ENCODE measurements around the gene KRT7. TPM values are rescaled to one million over a fixed set of nuclear protein-coding genes. Genes with fewer than 3 reads are reported as not detected.

Gene KRT7
- total RNA-seq, 4 donors from 2014 or later: 95.8 to 176 (median 123) TPM

DNA sequence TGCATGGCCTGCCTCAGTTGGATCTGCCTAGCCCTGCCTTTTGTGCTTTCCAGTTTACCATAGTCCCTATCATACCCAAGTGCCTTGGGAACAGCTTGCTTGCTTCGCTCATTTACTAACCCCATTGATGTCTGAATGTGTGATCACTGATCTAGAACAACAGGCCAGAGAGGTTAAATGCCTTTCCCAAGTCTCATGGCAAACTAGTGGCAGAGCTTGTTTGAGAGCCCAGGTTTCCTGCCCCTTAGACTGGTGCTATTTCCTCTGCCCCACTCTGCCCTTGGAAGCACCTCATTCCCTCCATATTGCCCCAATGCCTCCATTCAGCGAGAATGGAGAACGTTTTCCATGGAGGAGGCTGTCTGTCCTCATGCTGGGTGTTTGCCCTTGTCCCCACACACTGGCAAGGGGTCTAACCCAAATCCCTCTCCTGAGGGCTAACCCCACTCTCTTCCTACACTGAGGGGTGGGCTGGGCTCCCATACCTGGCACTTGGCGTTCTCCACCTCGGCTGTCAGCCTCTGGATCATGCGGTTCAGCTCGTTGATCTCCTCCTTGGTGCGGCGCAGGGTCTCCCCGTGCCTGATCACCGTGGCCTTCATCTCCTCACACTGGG, 19.8 kb downstream of the KRT7 start:
- over 99% methylated on average over 9 of the region's 11 CpGs for WGBS
- peak in 1 of 2 donors; percentile 36 for DNase-seq (ENCODE audit: low spot score in 2 of 2)
- Histone ChIP-seq H3K27me3 (peaks cover 47% of the 10 kb centered on the region), H3K36me3 (no peaks in the 10 kb centered on the region), H3K4me3 (no peak overlapping the region), H3K27ac (no peak overlapping the region), H3K9me3 (no peaks in the 10 kb centered on the region), H3K4me1 (no peaks in the 10 kb centered on the region)
- no peak for TF ChIP-seq POLR2A (IDR thresholded peaks at IDR 0.05)
- no peak for TF ChIP-seq EP300 (IDR thresholded peaks at IDR 0.05)
- no peak for TF ChIP-seq POLR2AphosphoS5 (IDR thresholded peaks at IDR 0.05)
- TF ChIP-seq, protein P1, sequence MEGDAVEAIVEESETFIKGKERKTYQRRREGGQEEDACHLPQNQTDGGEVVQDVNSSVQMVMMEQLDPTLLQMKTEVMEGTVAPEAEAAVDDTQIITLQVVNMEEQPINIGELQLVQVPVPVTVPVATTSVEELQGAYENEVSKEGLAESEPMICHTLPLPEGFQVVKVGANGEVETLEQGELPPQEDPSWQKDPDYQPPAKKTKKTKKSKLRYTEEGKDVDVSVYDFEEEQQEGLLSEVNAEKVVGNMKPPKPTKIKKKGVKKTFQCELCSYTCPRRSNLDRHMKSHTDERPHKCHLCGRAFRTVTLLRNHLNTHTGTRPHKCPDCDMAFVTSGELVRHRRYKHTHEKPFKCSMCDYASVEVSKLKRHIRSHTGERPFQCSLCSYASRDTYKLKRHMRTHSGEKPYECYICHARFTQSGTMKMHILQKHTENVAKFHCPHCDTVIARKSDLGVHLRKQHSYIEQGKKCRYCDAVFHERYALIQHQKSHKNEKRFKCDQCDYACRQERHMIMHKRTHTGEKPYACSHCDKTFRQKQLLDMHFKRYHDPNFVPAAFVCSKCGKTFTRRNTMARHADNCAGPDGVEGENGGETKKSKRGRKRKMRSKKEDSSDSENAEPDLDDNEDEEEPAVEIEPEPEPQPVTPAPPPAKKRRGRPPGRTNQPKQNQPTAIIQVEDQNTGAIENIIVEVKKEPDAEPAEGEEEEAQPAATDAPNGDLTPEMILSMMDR (IDR thresholded peaks at IDR 0.05): no peak

DNA sequence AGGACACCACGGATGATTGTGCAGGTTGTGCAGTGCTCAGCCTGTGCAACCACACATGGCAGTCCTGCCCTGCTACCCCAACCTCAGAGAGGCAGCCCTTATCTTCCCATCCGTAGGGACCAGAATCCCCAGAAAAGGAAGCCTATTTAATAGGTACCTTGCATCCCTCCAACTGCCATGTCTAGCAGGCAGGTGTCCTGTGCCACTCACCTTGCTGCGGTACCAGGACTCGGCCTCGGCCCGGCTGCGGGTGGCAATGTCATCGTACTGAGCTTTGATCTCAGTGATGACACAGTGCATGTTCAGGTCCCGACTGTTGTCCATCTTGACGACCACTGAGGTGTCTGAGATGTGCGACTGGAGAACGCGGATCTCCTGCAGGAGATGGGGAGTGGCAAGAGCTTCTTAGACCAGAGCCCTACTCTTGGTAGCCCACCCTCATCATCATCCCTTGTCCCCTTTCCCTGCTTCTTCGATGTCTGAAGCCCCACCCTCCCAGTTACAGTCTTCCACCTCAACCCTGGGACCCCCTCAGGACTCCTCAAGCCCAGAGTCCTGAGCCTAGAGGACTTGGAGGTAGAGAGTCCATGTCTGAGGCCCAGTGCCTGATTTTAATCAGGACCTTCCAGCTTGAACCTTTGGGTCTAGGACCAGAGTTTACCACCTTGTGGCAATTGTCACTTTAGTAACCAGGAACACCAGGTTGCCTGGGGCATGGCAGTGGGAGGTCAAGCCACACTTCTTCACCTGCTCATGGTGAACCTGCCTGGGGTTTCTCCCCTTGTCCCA, 20.5 kb downstream of the KRT7 start:
- TF ChIP-seq EP300 (IDR thresholded peaks at IDR 0.05) (no peak), POLR2AphosphoS5 (IDR thresholded peaks at IDR 0.05) (no peak), POLR2A (IDR thresholded peaks at IDR 0.05) (no peak)
- TF ChIP-seq, protein P1 (IDR thresholded peaks at IDR 0.05): no peak
- WGBS: 96% methylated on average over 11 of the region's 14 CpGs
- peak in 1 of 2 donors; percentile 30 for DNase-seq (ENCODE audit: low spot score in 2 of 2)
- Histone ChIP-seq H3K9me3 (no peaks in the 10 kb centered on the region), H3K4me1 (peaks cover 7% of the 10 kb centered on the region), H3K4me3 (no peak overlapping the region), H3K36me3 (no peaks in the 10 kb centered on the region), H3K27ac (no peak overlapping the region), H3K27me3 (peaks cover 55% of the 10 kb centered on the region)

DNA sequence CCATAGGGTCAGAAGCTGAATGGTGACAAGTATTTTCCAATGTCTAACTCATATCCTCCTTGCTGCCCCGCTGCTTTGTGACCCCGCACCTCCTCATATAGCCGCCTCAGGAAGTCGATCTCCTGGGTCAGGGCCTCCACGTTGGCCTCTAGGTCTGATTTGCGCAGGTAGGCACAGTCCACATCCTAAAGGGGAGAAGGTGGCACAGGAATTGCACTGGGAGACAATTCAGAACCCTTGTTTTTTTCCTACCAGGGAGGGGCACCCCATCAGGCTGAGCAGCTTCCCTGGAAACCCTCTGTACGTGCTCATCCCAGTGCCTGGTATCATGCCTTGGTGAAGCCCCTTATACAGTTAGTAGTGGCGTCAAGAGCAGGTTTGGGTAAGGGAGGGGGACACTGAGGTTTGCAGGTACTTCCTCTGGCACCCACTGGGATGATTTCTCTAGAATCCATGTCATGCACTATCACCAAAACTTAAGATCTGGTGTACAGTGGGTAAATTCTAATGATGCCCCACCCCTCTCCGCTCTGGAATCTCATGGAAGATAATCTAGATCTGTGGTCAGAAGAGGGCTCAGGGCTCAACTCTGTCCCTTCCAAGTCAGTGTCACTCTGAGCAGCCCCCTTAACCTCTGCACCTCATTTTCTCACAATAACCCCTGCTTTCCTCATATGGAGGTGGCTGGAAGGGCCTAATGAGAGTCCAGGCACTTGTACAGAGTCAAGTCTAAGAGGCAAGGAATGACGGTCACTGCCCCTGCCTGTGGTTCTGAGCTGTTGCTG, 21.3 kb downstream of the KRT7 start:
- Histone ChIP-seq H3K9me3 (no peaks in the 10 kb centered on the region), H3K27ac (no peak overlapping the region)

DNA sequence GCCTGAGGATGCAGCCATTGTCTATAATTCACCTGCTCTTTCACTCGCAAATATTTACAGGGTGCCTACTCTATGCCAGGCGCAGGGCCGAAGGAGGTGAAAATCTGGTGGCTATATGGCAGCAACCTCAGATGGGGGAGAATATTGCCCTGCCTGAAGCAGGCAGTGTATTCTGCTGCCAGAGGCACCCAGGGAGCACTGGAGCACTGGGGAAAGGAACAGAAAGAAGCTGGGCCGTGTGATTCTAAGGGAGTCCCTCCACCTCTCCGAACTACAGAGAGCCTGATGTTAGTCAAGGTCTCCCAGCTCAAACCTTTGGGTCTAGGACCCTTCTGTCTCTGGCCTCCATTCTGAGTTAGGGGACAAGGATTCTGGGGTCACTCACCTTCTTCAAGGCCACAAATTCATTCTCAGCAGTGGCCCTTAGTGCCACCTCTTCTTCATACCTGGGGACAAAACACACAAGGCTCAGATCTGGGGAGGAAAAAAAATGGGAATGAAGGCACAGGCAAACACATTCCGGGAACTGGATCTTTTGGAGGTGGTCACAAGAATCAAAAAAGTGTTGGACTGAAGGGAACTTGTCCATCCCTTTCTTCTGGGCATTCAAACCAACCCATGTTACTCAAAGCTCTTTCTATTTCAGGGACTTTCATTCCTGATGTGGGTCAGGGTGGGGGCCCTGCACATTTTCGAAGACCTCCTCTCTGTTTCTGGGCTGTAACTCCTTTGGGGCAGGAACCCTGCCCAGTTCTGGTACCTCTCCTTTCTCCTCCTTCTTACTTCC, 22.1 kb downstream of the KRT7 start:
- H3K9me3 ChIP-seq: no peaks in the 10 kb centered on the region
- H3K4me1 ChIP-seq: peaks cover 11% of the 10 kb centered on the region
- no peaks in the 10 kb centered on the region for H3K36me3 ChIP-seq
- TF ChIP-seq, protein P1 (IDR thresholded peaks at IDR 0.05): no peak
- no peak for TF ChIP-seq EP300 (IDR thresholded peaks at IDR 0.05)
- TF ChIP-seq POLR2A (IDR thresholded peaks at IDR 0.05): no peak
- no peak for TF ChIP-seq POLR2AphosphoS5 (IDR thresholded peaks at IDR 0.05)
- peak in 1 of 2 donors; percentile 30 for DNase-seq (ENCODE audit: low spot score in 2 of 2)
- no peak overlapping the region for H3K27ac ChIP-seq
- no peak overlapping the region for H3K4me3 ChIP-seq
- H3K27me3 ChIP-seq: peaks cover 49% of the 10 kb centered on the region
- WGBS: 82% methylated on average over 7 of the region's 7 CpGs

More for the DNA sequence above, 21.3 kb downstream of the KRT7 start:
- Histone ChIP-seq H3K27me3 (peaks cover 56% of the 10 kb centered on the region), H3K4me3 (no peak overlapping the region), H3K4me1 (peaks cover 11% of the 10 kb centered on the region), H3K36me3 (no peaks in the 10 kb centered on the region)
- DNase-seq (ENCODE audit: low spot score in 2 of 2): peak in 1 of 2 donors; percentile 15
- 94% methylated on average over 5 of the region's 10 CpGs for WGBS
- TF ChIP-seq EP300 (IDR thresholded peaks at IDR 0.05): no peak
- TF ChIP-seq, protein P1 (IDR thresholded peaks at IDR 0.05): no peak
- TF ChIP-seq POLR2AphosphoS5 (IDR thresholded peaks at IDR 0.05): no peak
- TF ChIP-seq POLR2A (IDR thresholded peaks at IDR 0.05): no peak

All from suprapubic skin (tissue), 4 donors.